CD8-positive, alpha-beta memory T cell (primary cell): Measurements from ENCODE around the gene HMGN1. TPM values are rescaled to one million over a fixed set of nuclear protein-coding genes. Genes with fewer than 3 reads are reported as not detected.

Source experiments
- CTCF ChIA-PET: fragments of 350-600 bp; sonication (Branson Sonifier 250); formaldehyde crosslinking; loops from one replicate; lab custom pipeline; 2021; ENCODE audit warnings: antibody characterized with exemption; lab: Charles Lee
- POLR2A ChIA-PET: fragments of 350-600 bp; sonication (Branson Sonifier 250); formaldehyde crosslinking; loops from one replicate; lab custom pipeline; 2021; ENCODE audit warnings: antibody characterized with exemption; lab: Charles Lee
- DNase-seq, 5 donors: peaks; one replicate each; pipeline versions ENCODE4 v3.0.0 to v3.0.0-alpha.2; 2020 to 2022; ENCODE audit warnings: mixed read lengths in 1 of 5
- H3K27ac ChIP-seq: one replicate; pipeline ENCODE4 v1.7.0; 2013; ENCODE audit warnings: low read depth, mild to moderate bottlenecking, low read length, moderate library complexity
- H3K27me3 ChIP-seq: 2 replicates; pipeline ENCODE4 v1.7.0; 2013; ENCODE audit warnings: low read length, mild to moderate bottlenecking; ENCODE audit not compliant: insufficient read depth, poor library complexity, severe bottlenecking
- H3K36me3 ChIP-seq: 2 replicates; pipeline ENCODE4 v1.7.0; 2013; ENCODE audit warnings: mild to moderate bottlenecking, low read length, moderate library complexity; ENCODE audit not compliant: insufficient read depth
- H3K4me1 ChIP-seq: 2 replicates; pipeline ENCODE4 v1.7.0; 2013; ENCODE audit warnings: mild to moderate bottlenecking, low read length, moderate library complexity; ENCODE audit not compliant: insufficient read depth
- H3K4me3 ChIP-seq: 2 replicates; pipeline ENCODE4 v1.7.0; 2013; ENCODE audit warnings: mild to moderate bottlenecking, low read length
- H3K9me3 ChIP-seq: 2 replicates; pipeline ENCODE4 v1.7.0; 2013; ENCODE audit warnings: mild to moderate bottlenecking, low read length
- H3K27ac Mint-ChIP-seq, 8 donors: one replicate each; pipeline ENCODE4 v1.8.0; 2020 to 2021; ENCODE audit warnings: mixed read lengths in 8 of 8, mild to moderate bottlenecking in 6 of 8, inconsistent platforms in 3 of 8, moderate library complexity in 3 of 8
- H3K27me3 Mint-ChIP-seq, 2 donors: one replicate each; pipeline ENCODE4 v1.8.0; 2020 to 2021; ENCODE audit warnings: mixed read lengths in 2 of 2, mild to moderate bottlenecking in 1 of 2, moderate library complexity in 1 of 2
- H3K36me3 Mint-ChIP-seq, 3 donors: one replicate each; pipeline ENCODE4 v1.8.0; 2020 to 2021; ENCODE audit warnings: mixed read lengths in 3 of 3, inconsistent platforms in 1 of 3, mild to moderate bottlenecking in 1 of 3
- H3K4me1 Mint-ChIP-seq, 3 donors: one replicate each; pipeline ENCODE4 v1.8.0; 2020 to 2021; ENCODE audit warnings: mixed read lengths in 3 of 3, inconsistent platforms in 1 of 3, mild to moderate bottlenecking in 1 of 3
- H3K4me3 Mint-ChIP-seq, 7 donors: one replicate each; pipeline ENCODE4 v1.8.0; 2020 to 2021; ENCODE audit warnings: mixed read lengths in 7 of 7, mild to moderate bottlenecking in 6 of 7, moderate library complexity in 4 of 7, inconsistent platforms in 2 of 7
- H3K9me3 Mint-ChIP-seq, 5 donors: one replicate each; pipeline ENCODE4 v1.8.0; 2020 to 2022; ENCODE audit warnings: mixed read lengths in 5 of 5, mild to moderate bottlenecking in 3 of 5, moderate library complexity in 2 of 5, inconsistent platforms in 1 of 5
- polyA plus RNA-seq: library from polyadenylated mRNA; unstranded; fragments of 300-500 nt; fragmentation: Illumina TruSeq; gene quantifications from one replicate; pipeline ENCODE4 v1.2.3, GENCODE V29; 2021
- total RNA-seq, 2 experiments: library from RNA; stranded (reverse); gene quantifications; one replicate each; pipeline ENCODE4 v1.2.3, GENCODE V29; 2021

Gene HMGN1
- total and polyA plus RNA-seq, 3 experiments from 2014 or later: 201 to 421 (median 420) TPM

- Histone ChIP-seq H3K4me1 (peaks cover 7% of the 10 kb centered on the region), H3K27me3 (no peaks in the 10 kb centered on the region), H3K36me3 (no peaks in the 10 kb centered on the region), H3K4me3 (no peak overlapping the region), H3K27ac (peak overlapping the region; percentile 48), H3K9me3 (no peaks in the 10 kb centered on the region)
- DNase-seq: no peak
- CTCF ChIA-PET: interaction anchor here (1.1 kb wide), 1 partner anchor 31 kb away, joined by 3 read pairs; no protein-coding TSS in a partner anchor
- peaks cover 0 to 2% (median 0%) of the 10 kb centered on the region in 5 donors for H3K9me3 Mint-ChIP-seq
- POLR2A ChIA-PET: no interaction called here
- H3K27me3 Mint-ChIP-seq: peaks cover 0 to 4% of the 10 kb centered on the region in 2 donors
- peak overlapping the region in 2 of 7 donors; percentile 26 to 52 for H3K4me3 Mint-ChIP-seq
- H3K27ac Mint-ChIP-seq: peak overlapping the region in 2 of 8 donors; percentile 17 to 62
- H3K4me1 Mint-ChIP-seq: peaks cover 13 to 19% (median 17%) of the 10 kb centered on the region in 3 donors
- peaks cover 0 to 7% (median 0%) of the 10 kb centered on the region in 3 donors for H3K36me3 Mint-ChIP-seq
These were observed 31.5 kb downstream of the HMGN1 start for GRCh38 chr21:39317134-39318090.

- CTCF ChIA-PET: interaction anchor here (1.1 kb wide), 1 partner anchor 31 kb away, joined by 3 read pairs; no protein-coding TSS in a partner anchor
- peak overlapping the region in 3 of 8 donors; percentile 17 to 62 (median 19) for H3K27ac Mint-ChIP-seq
These were observed 32.2 kb downstream of the HMGN1 start for GRCh38 chr21:39316729-39317128.

GRCh38 chr21:39315603-39316445 is 33.1 kb downstream of the HMGN1 start:
- no peak overlapping the region for H3K27ac ChIP-seq
- CTCF ChIA-PET: no interaction called here
- Mint-ChIP-seq H3K36me3 (peaks cover 0 to 21% (median under 1%) of the 10 kb centered on the region in 3 donors), H3K4me1 (peaks cover 25 to 35% (median 33%) of the 10 kb centered on the region in 3 donors), H3K27me3 (peaks cover 0 to 5% of the 10 kb centered on the region in 2 donors), H3K9me3 (peaks cover 0 to 2% (median 0%) of the 10 kb centered on the region in 5 donors), H3K27ac (peak overlapping the region; percentile 12 to 73 (median 42)), H3K4me3 (peak overlapping the region in 6 of 7 donors; percentile 5 to 41 (median 26))
- peaks cover 5% of the 10 kb centered on the region for H3K36me3 ChIP-seq
- no peak overlapping the region for H3K4me3 ChIP-seq
- POLR2A ChIA-PET: interaction anchor here (5.0 kb wide), 1 partner anchor 32 kb away, joined by 88 read pairs; the partner anchor contains the start of gene HMGN1
- H3K4me1 ChIP-seq: peaks cover 19% of the 10 kb centered on the region
- no peaks in the 10 kb centered on the region for H3K27me3 ChIP-seq
- H3K9me3 ChIP-seq: no peaks in the 10 kb centered on the region
- peak in 1 of 5 donors; percentile 3 for DNase-seq

More at GRCh38 chr21:39316729-39317128, 32.2 kb downstream of the HMGN1 start:
- POLR2A ChIA-PET: no interaction called here
- Histone ChIP-seq H3K9me3 (no peaks in the 10 kb centered on the region), H3K27me3 (no peaks in the 10 kb centered on the region), H3K36me3 (no peaks in the 10 kb centered on the region), H3K4me3 (no peak overlapping the region), H3K4me1 (peaks cover 12% of the 10 kb centered on the region), H3K27ac (peak overlapping the region; percentile 48)
- Mint-ChIP-seq H3K9me3 (peaks cover 0 to 2% (median 0%) of the 10 kb centered on the region in 5 donors), H3K4me1 (peaks cover 19 to 26% (median 24%) of the 10 kb centered on the region in 3 donors), H3K36me3 (peaks cover 0 to 13% (median 0%) of the 10 kb centered on the region in 3 donors), H3K27me3 (peaks cover 0 to 5% of the 10 kb centered on the region in 2 donors), H3K4me3 (no peak overlapping the region)
- no peak for DNase-seq

- ChIA-PET CTCF (interaction anchor here (1.0 to 3.8 kb wide), 3 partner anchors 33 to 75 kb away, joined by 3 to 30 read pairs (median 11); partner anchors contain the start of gene HMGN1), POLR2A (interaction anchor here (0.6 to 5.0 kb wide), 8 partner anchors 33 to 1751 kb away, joined by 3 to 88 read pairs (median 4); partner anchors contain the start of genes HMGN1 and PSMG1)
- H3K4me1 Mint-ChIP-seq: peaks cover 31 to 42% (median 42%) of the 10 kb centered on the region in 3 donors
- Histone ChIP-seq H3K27ac (peak overlapping the region; percentile 78), H3K36me3 (peaks cover 8% of the 10 kb centered on the region), H3K4me3 (peak overlapping the region; percentile 71), H3K4me1 (peaks cover 19% of the 10 kb centered on the region), H3K27me3 (no peaks in the 10 kb centered on the region), H3K9me3 (no peaks in the 10 kb centered on the region)
- peak overlapping the region; percentile 85 to 98 (median 92) for H3K4me3 Mint-ChIP-seq
- peak overlapping the region; percentile 85 to 97 (median 92) for H3K27ac Mint-ChIP-seq
- peaks cover 0 to 2% (median 0%) of the 10 kb centered on the region in 5 donors for H3K9me3 Mint-ChIP-seq
- peaks cover 0 to 30% (median 4%) of the 10 kb centered on the region in 3 donors for H3K36me3 Mint-ChIP-seq
- peak; percentile 4 to 71 (median 26) for DNase-seq
- H3K27me3 Mint-ChIP-seq: peaks cover 0 to 5% of the 10 kb centered on the region in 2 donors
These were observed 34.5 kb downstream of the HMGN1 start for GRCh38 chr21:39314143-39315027.

- H3K27me3 Mint-ChIP-seq: peaks cover 0 to 5% of the 10 kb centered on the region in 2 donors
These were observed 35.2 kb downstream of the HMGN1 start, which contains the start of gene BRWD1 for GRCh38 chr21:39313571-39314142. BRWD1 (minus strand) TSS chr21:39313632; CDS start chr21:39313491, 141 bp downstream.

GRCh38 chr21:39313042-39313570 is 35.8 kb downstream of the HMGN1 start:
- POLR2A ChIA-PET: interaction anchor here (0.7 to 5.0 kb wide), 8 partner anchors 15 to 1749 kb away, joined by 3 to 88 read pairs (median 6); partner anchors contain the start of genes HMGN1 and PSMG1
- DNase-seq: peak in 2 of 5 donors; percentile 7 to 60
- H3K4me3 Mint-ChIP-seq: peak overlapping the region; percentile 85 to 98 (median 92)
- peaks cover 0 to 5% of the 10 kb centered on the region in 2 donors for H3K27me3 Mint-ChIP-seq
- H3K4me1 ChIP-seq: peaks cover 19% of the 10 kb centered on the region
- peaks cover 12% of the 10 kb centered on the region for H3K36me3 ChIP-seq
- peak overlapping the region; percentile 78 for H3K27ac ChIP-seq
- H3K9me3 ChIP-seq: no peaks in the 10 kb centered on the region
- H3K4me1 Mint-ChIP-seq: peaks cover 35 to 55% (median 47%) of the 10 kb centered on the region in 3 donors
- H3K4me3 ChIP-seq: peak overlapping the region; percentile 71
- H3K9me3 Mint-ChIP-seq: peaks cover 0 to 2% (median 0%) of the 10 kb centered on the region in 5 donors
- H3K36me3 Mint-ChIP-seq: peaks cover 0 to 39% (median 6%) of the 10 kb centered on the region in 3 donors
- H3K27me3 ChIP-seq: no peaks in the 10 kb centered on the region
- CTCF ChIA-PET: interaction anchor here (1.4 to 3.8 kb wide), 3 partner anchors 35 to 129 kb away, joined by 5 to 30 read pairs (median 11); partner anchors contain the start of genes HMGN1 and PSMG1
- H3K27ac Mint-ChIP-seq: peak overlapping the region in 5 of 8 donors; percentile 85 to 97 (median 94)

More at GRCh38 chr21:39313571-39314142, 35.2 kb downstream of the HMGN1 start, which contains the start of gene BRWD1:
- peaks cover 12% of the 10 kb centered on the region for H3K36me3 ChIP-seq
- H3K27ac ChIP-seq: peak within 1 kb of the TSS; percentile 78
- no peaks in the 10 kb centered on the region for H3K9me3 ChIP-seq
- ChIA-PET CTCF (interaction anchor here (1.0 to 3.8 kb wide), 3 partner anchors 34 to 76 kb away, joined by 3 to 30 read pairs (median 11); partner anchors contain the start of gene HMGN1), POLR2A (interaction anchor here (0.7 to 5.0 kb wide), 7 partner anchors 16 to 1750 kb away, joined by 4 to 88 read pairs (median 7); partner anchors contain the start of genes HMGN1 and PSMG1)
- peaks cover 19% of the 10 kb centered on the region for H3K4me1 ChIP-seq
- DNase-seq: peak; percentile 70 to 87 (median 83)
- peak within 1 kb of the TSS; percentile 71 for H3K4me3 ChIP-seq
- no peaks in the 10 kb centered on the region for H3K27me3 ChIP-seq
- H3K36me3 Mint-ChIP-seq: peaks cover 0 to 35% (median 4%) of the 10 kb centered on the region in 3 donors
- H3K27ac Mint-ChIP-seq: peak within 1 kb of the TSS; percentile 87 to 98 (median 94)
- peaks cover 0 to 2% (median 0%) of the 10 kb centered on the region in 5 donors for H3K9me3 Mint-ChIP-seq
- peak within 1 kb of the TSS; percentile 85 to 98 (median 92) for H3K4me3 Mint-ChIP-seq
- peaks cover 32 to 49% (median 45%) of the 10 kb centered on the region in 3 donors for H3K4me1 Mint-ChIP-seq
